Lower lobe of right lung (tissue), 2 donors: ENCODE data around the gene BCAM. TPM values are rescaled to one million over a fixed set of nuclear protein-coding genes. Genes with fewer than 3 reads are reported as not detected.

Experiments used
- ATAC-seq, 2 donors: fragments of 200-7000 bp; cut with Tn5 transposase; one replicate each; pipeline ENCODE4 v1.9.1; 2020 to 2022; ENCODE audit warnings: mild to moderate bottlenecking in 2 of 2, moderate library complexity in 2 of 2
- DNase-seq: peaks from one replicate; pipeline ENCODE4 v3.0.0-alpha.2; 2020
- H3K27ac ChIP-seq: fragments of 200-600 bp; one replicate; pipeline ENCODE4 v1.8.0; 2022
- H3K27me3 ChIP-seq: fragments of 200-600 bp; one replicate; pipeline ENCODE4 v1.8.0; 2022; ENCODE audit warnings: low read depth
- H3K36me3 ChIP-seq: fragments of 200-600 bp; one replicate; pipeline ENCODE4 v1.8.0; 2022; ENCODE audit warnings: mild to moderate bottlenecking
- H3K4me1 ChIP-seq: fragments of 200-600 bp; one replicate; pipeline ENCODE4 v1.8.0; 2022
- H3K4me3 ChIP-seq: fragments of 200-600 bp; one replicate; pipeline ENCODE4 v1.8.0; 2022; ENCODE audit warnings: mild to moderate bottlenecking
- H3K9me3 ChIP-seq: fragments of 200-600 bp; one replicate; pipeline ENCODE4 v1.8.0; 2022
- CTCF ChIP-seq: fragments of 200-600 bp; IDR thresholded peaks from one replicate; pipeline ENCODE4 v1.8.0; 2022; ENCODE audit warnings: antibody characterized with exemption, mild to moderate bottlenecking
- intact Hi-C: fragments of 100-400 bp; cut with DNase I; formaldehyde crosslinking; loops from one replicate; pipeline ENCODE4 v1.11.0; 2022
- total RNA-seq: library from RNA; stranded (reverse); fragmentation: NEBNext Ultra II Directional; extraction: Animal tissue kit (Norgen Biotek cat#: 25700); gene quantifications from one replicate; pipeline ENCODE4 v1.2.1, GENCODE V29; 2021
- donor health status: DM: no; HTN: yes; CAD: no; lungs with severe emphysema.

Gene BCAM
- total RNA-seq, 1 donor from 2014 or later, result 205 TPM

DNA sequence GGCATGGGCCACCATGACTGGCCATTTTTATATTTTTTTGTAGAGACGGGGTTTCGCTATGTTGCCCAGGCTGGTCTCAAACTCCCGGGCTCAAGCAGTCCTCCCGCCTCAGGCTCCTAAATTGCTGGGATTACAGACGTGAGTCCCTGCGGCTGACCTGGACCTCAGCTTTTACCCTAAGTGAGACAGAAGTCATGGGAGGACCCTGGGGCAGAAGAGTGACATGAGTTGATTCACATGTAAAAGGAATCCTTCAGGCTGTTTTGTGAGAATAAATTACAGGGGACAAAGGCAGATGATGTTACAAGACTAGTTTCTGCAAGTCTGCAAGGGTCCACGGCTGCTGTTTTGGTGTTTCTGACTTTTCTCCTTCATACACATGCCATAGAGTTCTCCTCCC is 2.6 kb upstream of the BCAM start:
- no peak overlapping the region for H3K27ac ChIP-seq
- H3K9me3 ChIP-seq, result no peaks in the 10 kb centered on the region
- DNase-seq (no peak), ATAC-seq (no peak)
- H3K36me3 ChIP-seq, result peaks cover 2% of the 10 kb centered on the region
- H3K4me1 ChIP-seq, result peaks cover 35% of the 10 kb centered on the region
- TF ChIP-seq CTCF, result no peak
- intact Hi-C loops, result no loop called here
- H3K27me3 ChIP-seq, result no peaks in the 10 kb centered on the region
- no peak overlapping the region for H3K4me3 ChIP-seq

DNA sequence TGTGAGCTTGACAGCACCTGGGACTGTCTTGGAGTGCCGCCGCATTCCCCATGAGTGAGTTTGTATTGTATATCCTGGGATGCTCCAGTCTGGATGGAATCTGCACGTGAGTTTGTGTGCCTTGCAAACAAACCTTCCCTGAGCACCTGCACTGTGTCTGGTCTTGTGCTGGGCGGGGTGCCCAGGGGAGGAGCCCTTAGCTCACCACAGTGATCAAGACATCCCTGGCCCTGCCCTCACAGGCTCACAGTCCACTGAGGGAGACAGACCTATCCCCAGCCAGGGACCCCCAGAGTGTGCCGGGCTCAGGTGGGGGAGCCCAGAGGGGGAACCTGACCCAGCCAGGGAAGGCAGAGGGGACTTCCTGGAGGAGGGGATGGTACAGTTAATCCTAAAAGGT is 1.7 kb upstream of the BCAM start:
- Histone ChIP-seq H3K36me3 (peaks cover 8% of the 10 kb centered on the region), H3K4me1 (peaks cover 35% of the 10 kb centered on the region), H3K9me3 (no peaks in the 10 kb centered on the region), H3K27me3 (no peaks in the 10 kb centered on the region), H3K27ac (peak overlapping the region; percentile 80), H3K4me3 (no peak overlapping the region)
- TF ChIP-seq CTCF, result no peak
- ATAC-seq (peak; percentile 26 to 36), DNase-seq (peak; percentile 57)
- intact Hi-C loops, result no loop called here

- Histone ChIP-seq H3K27ac (peak overlapping the region; percentile 80), H3K4me1 (peaks cover 35% of the 10 kb centered on the region), H3K9me3 (no peaks in the 10 kb centered on the region), H3K36me3 (peaks cover 12% of the 10 kb centered on the region), H3K4me3 (peak overlapping the region; percentile 71), H3K27me3 (no peaks in the 10 kb centered on the region)
- TF ChIP-seq CTCF, result peak; percentile 49
- intact Hi-C loops, result no loop called here
- ATAC-seq (peak; percentile 88 to 92), DNase-seq (peak; percentile 80)
Measured at GRCh38 chr19:44807652-44808462, 1.0 kb upstream of the BCAM start.

DNA sequence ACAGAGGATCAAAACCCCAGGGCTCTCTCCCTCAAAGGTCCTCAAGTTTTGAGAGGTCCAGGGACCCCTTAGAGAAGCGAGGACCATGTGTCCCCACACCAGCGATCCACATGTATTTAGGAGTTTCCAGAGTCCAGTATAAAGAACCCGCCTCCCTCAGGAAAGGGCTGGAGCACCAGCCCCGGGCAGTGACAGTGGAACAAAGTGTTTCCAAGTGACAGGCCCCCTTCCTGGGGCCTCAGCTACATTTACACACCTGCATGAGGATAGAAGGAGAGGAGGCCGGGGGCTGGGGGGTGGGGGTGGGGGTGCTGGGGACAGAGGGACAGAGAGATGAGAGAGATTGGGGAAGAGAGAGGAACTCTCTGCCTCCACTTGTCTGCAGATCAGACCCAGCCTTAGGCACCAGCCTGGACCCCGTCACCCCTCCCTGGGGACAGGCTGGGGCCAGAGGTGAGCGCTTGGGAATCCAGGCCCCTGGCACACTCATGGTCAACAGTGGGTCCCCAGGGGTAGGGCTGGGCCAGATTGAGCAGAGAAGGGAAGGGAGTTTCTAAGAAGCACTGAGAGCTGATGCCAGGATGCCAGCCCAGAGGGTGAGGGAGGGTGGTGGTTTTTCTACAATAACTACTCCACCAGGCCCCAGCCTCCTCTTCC is 802 bp downstream of the BCAM start:
- Histone ChIP-seq H3K4me3 (peak overlapping the region; percentile 71), H3K36me3 (peaks cover 31% of the 10 kb centered on the region), H3K4me1 (peaks cover 35% of the 10 kb centered on the region), H3K27ac (peak overlapping the region; percentile 80), H3K27me3 (no peaks in the 10 kb centered on the region), H3K9me3 (no peaks in the 10 kb centered on the region)
- intact Hi-C loops, result no loop called here
- DNase-seq, result no peak
- TF ChIP-seq CTCF, result no peak
- no peak for ATAC-seq

DNA sequence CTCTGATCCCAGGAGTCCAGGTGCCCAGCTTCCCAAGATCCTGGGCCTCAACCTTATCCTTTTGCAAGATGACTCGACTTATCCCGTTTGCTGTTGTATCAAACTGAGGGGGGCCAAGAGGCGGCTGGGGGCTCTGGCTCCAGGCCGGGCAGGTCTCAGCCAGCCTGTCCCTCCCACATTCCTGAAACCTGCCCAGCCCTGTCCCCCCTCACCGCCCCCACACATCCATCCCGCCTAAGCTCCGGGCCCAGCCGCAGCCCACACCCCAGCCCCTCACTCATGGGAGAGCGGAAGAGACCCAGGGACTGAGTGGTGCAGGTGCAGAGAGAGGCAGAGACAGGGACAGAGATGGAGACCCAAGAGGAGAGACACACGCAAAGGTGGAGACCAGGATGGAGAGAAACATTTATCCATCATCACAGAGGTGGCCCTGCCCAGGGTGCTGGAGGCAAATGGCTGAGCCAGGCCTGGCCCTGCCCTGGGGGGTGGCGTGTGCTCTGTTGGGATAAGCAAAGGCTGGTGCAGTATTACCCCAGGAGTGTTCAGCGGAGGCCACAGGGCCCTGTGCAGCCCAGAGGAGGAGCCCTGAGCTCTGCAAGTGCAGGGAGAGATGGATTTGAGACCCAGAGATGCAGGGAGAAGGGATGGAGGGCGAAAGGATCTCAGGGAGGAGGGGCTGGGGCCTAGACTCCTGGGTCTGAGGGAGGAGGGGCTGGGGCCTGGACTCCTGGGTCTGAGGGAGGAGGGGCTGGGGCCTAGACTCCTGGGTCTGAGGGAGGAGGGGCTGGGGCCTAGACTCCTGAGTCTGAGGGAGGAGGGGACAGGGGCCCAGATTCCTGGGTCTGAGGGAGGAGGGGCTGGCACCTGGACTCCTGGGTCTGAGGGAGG is 1.6 kb downstream of the BCAM start:
- ATAC-seq (no peak), DNase-seq (no peak)
- Histone ChIP-seq H3K9me3 (no peaks in the 10 kb centered on the region), H3K4me1 (peaks cover 35% of the 10 kb centered on the region), H3K27ac (peak overlapping the region; percentile 3), H3K4me3 (peak overlapping the region; percentile 71), H3K36me3 (peaks cover 38% of the 10 kb centered on the region), H3K27me3 (no peaks in the 10 kb centered on the region)
- intact Hi-C loops, result no loop called here
- TF ChIP-seq CTCF, result no peak
